Raji (cell line): ENCODE data around the gene DVL1.

Source experiments
- POLR2A ChIP-seq: IDR thresholded peaks from 2 replicates; pipeline ENCODE4 v1.6.1; 2011; ENCODE audit warnings: low read depth, low read length, control low read depth; ENCODE audit not compliant: insufficient read depth

Gene DVL1

GRCh38 chr1:1360506-1361169, 11.4 kb upstream of the DVL1 start:
- peak; percentile 44; the same call in 1 of the 2 replicates for TF ChIP-seq POLR2A

GRCh38 chr1:1359664-1360468, 10.6 kb upstream of the DVL1 start:
- TF ChIP-seq POLR2A: no peak

GRCh38 chr1:1359308-1359663, 10.1 kb upstream of the DVL1 start:
- no peak for TF ChIP-seq POLR2A

DNA sequence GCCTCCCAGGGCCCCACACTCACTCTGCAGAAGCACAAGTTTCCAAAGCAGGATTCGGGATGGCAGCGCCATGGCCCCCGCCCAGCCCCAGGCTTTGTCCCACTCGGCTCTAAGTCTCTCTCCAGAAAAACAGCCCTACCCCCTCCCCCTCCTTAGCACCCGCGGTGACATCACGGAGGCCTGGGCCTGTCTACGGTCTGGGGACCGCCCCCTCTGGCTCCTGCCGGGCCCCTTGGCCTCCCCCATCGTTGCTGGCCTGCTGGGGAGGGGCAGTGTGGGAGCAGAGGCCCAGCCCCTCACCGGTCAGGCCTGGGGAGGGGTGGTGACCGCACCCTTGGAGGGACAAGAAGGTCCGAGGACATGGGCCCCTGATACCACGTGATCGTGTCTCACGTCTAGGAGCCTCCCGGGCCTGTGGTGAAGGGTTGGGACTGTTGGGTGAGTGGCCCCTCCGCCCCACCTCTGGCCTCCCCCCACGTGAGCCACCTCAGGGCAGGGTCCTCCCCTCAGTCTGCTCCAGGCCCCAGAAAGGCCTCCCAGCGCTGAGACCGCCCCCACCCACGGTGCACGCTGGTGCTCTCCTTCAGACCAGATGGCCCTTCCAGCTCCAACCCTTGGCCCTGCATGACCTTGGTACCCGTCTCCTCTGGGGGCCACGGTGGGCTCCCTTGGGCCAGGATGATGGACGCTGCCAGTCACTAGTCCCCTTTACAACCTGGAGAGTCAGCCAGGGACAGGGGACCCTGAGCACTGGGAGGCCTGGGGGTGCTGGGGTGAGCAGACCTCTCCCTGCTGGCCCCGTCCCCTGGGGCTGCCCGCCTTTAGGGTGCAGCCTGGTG, 9.4 kb upstream of the DVL1 start, which contains the start of gene MXRA8:
Gene MXRA8 (minus strand): TSS at position 123 of the 839 bp plus-strand sequence. CDS start 51 bp downstream, at position 72.
- no peak; the same call in 1 of the 2 replicates for TF ChIP-seq POLR2A

- TF ChIP-seq POLR2A: 0 out of 2 replicates have a peak, but pooled peaks have one; percentile 22
Measured at GRCh38 chr1:1357871-1358432, 8.7 kb upstream of the DVL1 start.

GRCh38 chr1:1356796-1357401, 7.7 kb upstream of the DVL1 start:
- TF ChIP-seq POLR2A: peak; percentile 8; the same call in 1 of the 2 replicates

GRCh38 chr1:1356166-1356795, 7.1 kb upstream of the DVL1 start:
- TF ChIP-seq POLR2A: no peak

DNA sequence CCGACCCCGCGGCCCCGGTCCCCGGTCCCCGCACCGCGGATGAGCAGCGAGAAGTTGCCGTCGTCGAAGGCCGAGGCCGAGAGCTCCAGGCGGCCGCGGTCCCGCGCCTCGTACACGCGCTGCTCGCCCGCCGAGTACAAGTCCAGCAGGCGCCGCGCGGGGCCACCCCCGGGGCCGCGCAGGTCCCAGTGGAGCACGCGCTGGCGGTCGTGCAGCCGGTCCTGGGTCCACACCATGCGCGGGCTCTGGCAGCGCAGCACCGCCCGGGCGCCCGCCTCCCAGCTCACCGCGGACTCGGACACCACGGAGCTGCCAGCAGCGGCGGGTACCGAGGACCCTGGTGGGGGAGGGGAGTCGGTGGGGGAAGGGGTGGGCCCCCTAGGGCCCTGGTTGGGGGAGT, 6.2 kb upstream of the DVL1 start:
- TF ChIP-seq POLR2A: no peak

DNA sequence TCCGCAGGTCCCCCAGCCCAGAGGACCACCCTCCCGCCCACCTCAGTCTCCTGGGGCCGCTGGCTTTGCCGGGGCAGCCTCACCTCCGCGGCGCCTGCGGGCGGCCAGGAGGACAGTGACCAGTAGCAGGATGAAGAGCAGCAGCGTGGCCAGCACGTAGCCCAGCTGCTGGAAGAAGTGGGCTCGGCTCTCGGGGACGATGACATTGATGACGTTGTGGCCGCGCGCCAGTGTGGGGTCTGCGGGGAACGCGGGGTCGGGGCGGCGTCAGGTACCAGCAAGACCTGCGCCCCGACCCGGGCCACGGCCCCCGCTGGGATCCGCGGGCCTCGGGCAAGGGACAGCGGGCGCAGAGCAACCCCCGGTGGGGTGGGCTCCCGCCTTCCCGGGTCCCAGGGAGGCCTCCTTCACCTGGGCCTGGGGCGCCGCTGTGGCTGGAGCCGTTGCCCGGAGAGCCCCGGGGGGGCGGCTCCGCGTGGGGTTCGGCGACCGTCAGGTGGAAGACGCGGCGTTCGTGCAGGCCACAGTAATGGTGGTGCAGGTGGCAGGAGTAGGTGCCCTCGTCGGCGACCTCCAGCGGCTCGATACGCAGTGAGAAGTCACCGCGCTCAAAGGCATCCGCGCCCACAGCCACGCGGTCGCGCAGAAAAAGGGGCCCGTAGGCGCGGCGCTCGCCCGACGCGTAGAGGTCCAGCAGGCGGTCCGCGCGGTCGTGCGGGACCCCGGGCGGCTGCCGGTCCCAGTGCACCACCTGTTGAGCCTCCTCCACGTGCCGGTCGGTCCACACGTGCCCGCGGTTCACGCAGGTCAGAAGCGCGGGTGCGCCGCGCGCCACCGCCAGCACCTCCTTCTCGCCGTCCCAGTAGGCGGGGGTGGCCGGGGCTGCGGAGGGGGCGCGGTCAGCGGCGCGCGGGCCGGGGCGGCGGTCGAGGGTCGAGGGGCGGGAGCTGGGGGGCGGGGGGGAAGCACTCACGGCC, 5.3 kb upstream of the DVL1 start:
- TF ChIP-seq POLR2A: peak; percentile 44; the same call in 1 of the 2 replicates

- peak; percentile 44; the same call in 1 of the 2 replicates for TF ChIP-seq POLR2A
Measured at GRCh38 chr1:1353389-1354151, 4.4 kb upstream of the DVL1 start.

DNA sequence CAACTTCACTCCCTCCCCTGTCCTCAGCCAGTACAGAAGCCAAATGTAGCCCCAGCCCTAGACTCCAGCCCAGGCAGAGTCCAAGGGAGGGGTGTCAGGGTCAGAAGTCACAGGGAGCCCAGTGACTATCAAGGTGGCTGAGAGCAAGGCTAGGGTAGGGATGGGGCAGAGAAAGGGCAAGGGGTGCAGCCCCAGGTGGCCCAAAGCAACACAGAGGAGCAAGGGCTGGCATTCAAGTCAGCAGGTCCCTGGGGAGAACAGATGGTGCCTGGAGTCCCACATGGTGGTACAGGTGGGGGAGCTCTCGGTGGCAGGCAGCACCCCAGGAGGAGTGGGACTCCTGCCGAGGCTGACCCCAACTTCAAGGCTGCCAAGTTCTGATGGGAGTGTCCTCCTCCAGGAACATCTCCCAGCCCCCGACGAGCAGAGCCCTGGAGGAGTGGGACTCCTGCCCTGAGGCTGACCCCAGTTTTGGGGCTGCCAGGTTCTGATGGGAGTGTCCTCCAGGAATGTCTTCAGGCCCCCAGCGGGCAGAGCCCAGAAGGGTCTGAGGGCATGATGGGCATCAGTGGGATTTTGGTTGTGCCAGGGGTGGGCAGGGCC, 3.7 kb upstream of the DVL1 start:
- TF ChIP-seq POLR2A: peak; percentile 62
